Stimulated activated CD8-positive, alpha-beta memory T cell treated with anti-CD3 and anti-CD28 coated beads, Interleukin-7, amount 100 ng/mL, for 4 hours (primary cell): Measurements from ENCODE around the gene PSMG4.
"Not testable (repeated sequence)": the region's sequence is repeated elsewhere in the genome, so short reads cannot be mapped to it uniquely, and the experiment has no call there.

Source experiments
- DNase-seq, 2 donors: peaks; one replicate each; pipeline ENCODE4 v3.0.0-alpha.2; 2020; ENCODE audit warnings: low read depth in 2 of 2

PSMG4 gene

GRCh38 chr6:3230256-3230882, 28.4 kb upstream of the PSMG4 start:
- DNase-seq: no peak

GRCh38 chr6:3230900-3231246, 27.9 kb upstream of the PSMG4 start:
- no peak for DNase-seq

DNA sequence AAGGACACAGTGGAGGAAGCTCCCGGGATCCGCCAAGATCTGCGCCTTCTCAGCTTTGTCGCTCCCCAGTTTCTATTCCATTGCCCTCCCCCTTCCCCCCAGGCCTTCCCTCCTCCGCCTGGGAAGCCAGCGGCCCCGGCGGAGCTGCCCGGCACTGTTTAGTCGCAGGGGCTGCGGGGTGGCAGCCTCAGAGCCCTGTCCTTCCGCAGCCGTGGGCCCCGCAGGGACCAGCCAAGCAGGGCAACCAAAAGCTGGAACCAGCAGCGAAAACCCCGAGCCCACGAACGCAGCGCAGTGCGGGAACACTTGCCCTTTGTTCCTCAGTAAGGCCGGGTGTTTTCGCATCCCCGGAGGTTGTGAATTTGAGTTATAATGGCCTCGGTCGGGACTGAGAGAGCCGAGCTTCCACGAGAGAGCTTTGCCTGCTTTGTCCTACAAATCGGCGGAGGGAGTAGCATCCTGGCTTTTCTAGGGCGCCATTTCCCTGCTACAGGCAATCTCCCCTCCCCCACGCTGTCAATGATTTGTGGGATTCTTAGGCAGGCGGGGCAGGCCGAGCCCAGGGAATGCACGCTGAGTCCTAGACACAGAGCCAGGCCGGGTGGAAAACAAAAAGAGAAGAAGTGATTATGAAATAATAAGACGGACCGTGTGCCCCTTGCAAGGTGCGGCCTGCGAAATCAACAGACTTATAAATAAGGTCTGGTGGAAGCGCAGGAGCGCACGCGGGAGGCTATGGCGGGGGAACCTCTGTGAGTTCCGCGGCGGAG, 27.3 kb upstream of the PSMG4 start:
- no peak for DNase-seq

DNA sequence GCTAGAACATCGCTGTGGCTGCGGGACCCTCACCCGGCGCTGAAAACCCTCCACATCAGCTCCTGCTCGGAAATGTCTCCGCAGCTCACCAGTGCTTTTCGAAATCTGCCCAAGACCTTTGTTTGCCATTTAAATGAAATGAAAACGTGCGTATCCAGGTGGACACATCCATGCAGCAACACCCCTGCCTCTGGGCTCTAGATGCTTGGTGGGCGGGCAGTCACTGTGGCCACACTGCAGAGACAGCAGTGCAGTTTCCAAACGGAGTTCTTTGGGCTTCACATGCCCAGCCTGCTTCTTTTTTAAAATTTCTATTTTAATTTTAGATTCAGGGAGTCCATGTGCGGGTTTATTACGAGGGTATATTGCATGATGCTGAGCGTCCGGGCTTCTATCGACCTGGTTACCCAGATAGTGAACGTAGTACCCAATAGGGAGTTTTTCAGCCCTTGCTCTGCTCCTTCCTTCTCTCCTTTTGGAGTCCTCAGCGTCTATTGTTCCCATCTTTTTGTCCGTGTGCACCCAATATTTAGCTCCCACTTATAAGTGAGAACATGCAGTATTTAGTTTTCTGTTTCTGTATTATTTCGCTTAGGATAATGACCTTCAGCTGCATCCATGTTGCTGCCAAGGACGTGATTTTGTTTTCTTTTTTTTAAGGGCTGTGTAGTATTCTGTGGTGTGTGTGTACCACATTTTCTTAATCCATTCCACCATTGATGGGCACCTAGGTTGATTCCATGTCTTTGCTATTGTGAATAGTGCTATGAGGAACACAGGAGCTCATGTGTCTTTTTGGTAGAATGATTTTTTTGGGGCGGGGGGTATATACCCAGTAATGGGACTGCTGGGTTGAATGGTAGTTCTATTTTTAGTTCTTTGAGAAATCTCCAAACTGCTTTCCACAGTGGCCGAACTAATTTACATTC, 26.5 kb upstream of the PSMG4 start:
- DNase-seq: no peak

GRCh38 chr6:3233321-3233720, 25.4 kb upstream of the PSMG4 start:
- DNase-seq: no peak

GRCh38 chr6:3233904-3234303, 24.8 kb upstream of the PSMG4 start:
- no peak for DNase-seq

DNA sequence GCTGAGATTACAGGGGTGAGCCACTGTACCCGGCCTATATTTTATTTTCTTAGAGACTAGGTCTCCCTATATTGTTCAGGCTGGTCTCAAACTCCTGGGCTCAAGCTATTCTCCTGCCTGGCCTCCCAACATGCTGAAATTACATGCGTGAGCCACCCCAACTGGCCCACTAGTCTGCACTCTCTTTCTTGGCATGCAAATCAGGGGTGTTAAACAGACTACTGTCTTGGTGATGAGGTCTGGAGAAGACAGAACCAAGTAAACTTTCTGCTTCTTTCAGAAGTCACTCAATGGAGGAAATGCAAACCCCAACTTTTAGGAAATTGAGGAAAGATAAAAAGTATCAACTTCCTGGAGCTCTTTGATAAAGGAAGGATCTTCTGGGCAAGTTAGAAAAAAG, 23.3 kb upstream of the PSMG4 start:
- no peak for DNase-seq

GRCh38 chr6:3236005-3236404, 22.7 kb upstream of the PSMG4 start:
- DNase-seq: no peak

DNA sequence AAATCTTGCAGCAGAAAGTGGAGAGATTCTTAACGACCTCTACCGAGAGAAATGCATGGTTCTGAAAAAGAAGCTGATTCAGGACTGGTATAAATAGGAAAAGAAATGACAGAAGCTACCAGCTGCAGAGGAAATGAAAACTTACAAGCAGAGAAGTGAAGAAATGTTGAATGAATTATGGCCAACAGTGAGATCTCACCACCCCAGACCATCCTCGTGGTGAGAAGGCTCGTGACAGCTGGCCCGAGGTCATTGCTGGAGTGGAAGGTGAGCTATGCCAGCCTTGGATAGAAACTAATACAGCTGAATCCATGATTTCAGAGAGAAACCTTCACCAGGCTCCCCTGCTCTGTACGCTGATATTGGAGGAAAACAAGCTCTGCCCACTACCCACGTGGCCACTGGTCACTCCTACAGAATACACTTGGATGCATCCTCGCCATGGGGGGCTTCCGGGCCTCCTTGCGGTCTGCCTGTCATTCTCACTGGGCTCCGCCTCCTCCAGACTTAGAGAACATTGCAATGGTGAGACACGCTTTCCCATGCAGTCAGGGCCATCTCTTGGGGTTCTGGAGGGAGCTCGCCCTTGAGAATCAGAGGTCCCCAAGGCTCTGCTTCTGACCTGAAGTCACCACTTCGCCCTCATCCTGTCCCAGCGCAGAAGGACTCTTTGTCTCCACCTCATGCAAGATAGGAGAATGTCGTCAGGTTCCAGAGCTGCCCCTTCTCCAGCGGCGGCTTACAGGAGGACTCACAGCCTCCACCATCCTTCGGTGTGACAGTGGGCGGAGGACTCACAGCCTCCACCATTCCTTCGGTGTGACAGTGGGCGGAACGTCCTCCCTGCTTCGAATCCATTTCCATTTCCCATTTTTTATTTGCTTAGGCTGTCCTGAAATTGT, 20.7 kb upstream of the PSMG4 start:
- DNase-seq: no peak

- DNase-seq: no peak
Measured at GRCh38 chr6:3239110-3239830, 19.5 kb upstream of the PSMG4 start.

DNA sequence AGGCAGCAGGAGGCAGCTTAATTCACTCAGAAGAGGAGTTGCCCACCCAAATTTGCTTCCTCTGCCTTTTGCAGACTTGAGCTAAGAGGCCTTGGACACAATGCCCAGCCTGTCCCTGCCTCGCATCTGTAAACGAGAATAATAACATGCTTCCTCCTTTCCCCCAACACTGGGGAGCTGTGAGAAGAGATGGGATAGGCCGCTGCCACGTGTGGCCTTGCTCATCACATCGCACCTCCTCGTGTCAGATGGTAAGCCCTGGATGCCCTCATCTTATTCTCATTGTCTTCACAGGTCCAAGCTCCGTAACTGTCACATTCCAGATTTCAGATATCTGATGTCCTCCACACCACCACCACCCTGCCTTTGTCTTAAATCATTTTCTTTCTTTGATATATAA, 18.2 kb upstream of the PSMG4 start:
- no peak for DNase-seq

GRCh38 chr6:3241745-3242144, 17.0 kb upstream of the PSMG4 start:
- not testable (repeated sequence) for DNase-seq

- no peak for DNase-seq
Measured at GRCh38 chr6:3242768-3243167, 16.0 kb upstream of the PSMG4 start.

DNA sequence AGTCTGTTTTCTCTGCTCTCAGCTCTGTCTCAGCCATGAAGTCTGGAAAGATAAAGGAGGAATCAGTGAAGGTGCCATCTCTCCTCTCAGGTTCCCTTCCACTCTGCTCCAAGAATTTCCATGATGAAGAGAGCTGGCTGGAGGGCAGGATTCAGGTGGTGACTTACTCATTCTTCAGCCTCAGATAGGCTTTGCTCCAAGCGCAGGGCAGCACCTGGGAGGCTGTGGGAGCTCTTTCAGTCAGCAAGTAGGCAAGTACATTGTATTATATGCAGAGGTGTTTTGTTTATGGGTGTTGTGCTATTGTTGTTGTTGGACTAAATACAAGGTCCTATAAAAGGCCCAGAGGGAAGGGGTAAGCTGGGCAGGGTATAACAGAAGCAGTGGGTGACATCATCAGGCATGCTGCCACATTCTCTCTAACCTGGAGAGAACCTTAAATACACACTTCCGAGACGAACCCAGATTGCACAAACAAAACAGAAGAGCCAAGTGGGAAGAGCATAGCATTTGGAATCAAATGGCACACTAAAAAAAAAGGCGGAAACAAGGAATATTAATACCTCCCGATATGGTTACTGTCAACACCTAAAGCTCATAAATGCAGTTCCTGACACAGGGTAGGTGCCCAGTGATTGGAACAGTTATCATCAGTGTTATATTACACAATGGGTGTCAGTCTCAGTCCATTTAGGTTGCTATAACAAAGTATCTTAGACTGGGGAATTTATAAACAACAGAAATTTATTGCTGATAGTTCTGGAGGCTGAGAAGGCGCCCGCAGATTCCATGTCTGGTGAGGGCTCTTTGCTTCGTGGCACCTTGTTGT, 14.5 kb upstream of the PSMG4 start:
- no peak for DNase-seq

GRCh38 chr6:3244832-3245161, 13.9 kb upstream of the PSMG4 start:
- not testable (repeated sequence) for DNase-seq

DNA sequence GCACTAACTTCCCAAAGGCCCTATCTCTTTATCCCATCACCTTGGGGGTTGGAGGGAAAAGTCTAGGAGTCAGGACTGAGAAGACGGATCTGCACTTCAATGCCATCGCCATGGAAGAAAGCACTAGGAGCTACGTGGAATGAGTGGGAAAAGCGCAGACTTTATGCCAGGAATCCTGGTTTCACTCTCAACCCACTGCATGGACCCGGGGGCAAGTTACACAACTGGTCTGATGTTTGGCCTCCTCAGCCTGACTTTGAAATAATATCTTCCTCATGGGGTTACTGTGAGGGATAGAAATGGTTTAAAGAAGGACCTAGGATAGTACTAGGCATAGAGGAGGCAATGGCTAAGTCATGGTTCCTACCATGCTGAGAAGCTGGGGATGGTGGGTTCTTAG, 13.5 kb upstream of the PSMG4 start:
- no peak for DNase-seq

DNA sequence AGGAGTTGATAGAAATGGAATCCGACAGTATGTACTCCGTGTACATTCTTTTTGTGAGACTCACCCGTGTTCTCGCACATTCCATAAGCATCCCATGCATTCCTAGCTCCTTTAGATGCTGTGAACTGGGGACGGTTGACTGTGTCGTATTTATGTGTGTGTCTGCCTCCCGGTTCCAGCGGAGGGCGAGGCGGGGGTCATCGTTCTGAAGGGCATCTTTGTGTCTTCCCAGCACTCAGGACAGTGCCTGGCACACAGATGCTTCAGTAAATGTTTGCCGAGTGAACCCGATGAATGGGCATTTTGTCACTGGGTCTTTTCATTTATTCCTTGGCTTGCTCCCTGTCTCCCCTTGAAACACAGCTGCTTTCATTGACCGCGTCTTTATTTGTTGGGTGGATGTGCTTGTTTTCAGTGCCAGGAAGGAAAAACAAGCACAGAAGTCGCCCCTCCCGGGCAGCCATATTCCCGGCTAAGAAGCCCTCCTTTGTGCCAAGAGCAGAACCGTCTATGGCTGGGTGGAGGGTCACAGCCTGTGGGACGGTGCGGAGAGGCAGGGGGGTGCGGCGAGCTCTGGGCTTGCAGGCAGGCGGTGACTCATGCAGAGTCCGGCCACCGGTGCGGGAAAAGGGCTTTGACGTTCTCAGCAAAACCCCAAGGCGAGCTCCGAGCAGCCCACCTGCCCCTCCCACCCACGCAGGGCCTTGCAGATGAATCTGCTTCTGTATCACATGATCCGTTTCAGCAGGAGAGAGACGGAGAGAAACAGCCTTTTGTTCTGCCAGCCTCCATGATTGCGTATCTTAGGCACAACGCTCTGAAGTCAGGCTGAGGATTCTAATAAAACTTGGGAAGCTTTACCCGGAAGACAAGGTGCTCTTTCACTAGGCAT, 11.2 kb upstream of the PSMG4 start:
- DNase-seq: no peak

DNA sequence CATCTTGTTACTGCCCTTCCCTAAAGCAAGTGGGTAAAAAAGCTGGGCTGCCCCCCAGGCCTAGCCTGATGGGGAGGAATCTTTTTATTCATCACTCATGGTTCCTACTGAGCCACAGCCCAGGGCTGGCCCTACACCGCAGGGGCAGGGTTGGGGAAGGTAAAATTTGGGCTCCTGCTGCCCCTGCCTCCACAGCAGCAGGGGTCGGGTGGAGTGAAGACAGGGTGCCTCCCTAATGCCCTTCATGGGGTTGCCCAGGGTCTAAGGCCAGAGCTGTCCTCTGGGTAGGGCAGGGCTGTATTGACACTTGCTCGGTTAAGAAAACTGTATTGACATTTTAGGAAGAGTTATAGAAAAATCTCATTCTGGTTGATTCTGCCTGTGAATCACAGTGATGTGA, 8.9 kb upstream of the PSMG4 start:
- DNase-seq: no peak

- no peak for DNase-seq
Measured at GRCh38 chr6:3250231-3250675, 8.5 kb upstream of the PSMG4 start.
